CD4-positive, alpha-beta T cell (primary cell): ENCODE measurements around the gene UFL1. TPM values are rescaled to one million over a fixed set of nuclear protein-coding genes. Genes with fewer than 3 reads are reported as not detected.

ENCODE experiments used
- ATAC-seq: fragments of 200-7000 bp; cut with Tn5 transposase; one replicate; pipeline ENCODE4 v1.10.0; 2022; ENCODE audit warnings: mild to moderate bottlenecking; ENCODE audit not compliant: poor library complexity
- CTCF ChIA-PET: fragments of 350-600 bp; sonication (Branson Sonifier 250); formaldehyde crosslinking; loops from one replicate; lab custom pipeline; 2021; ENCODE audit warnings: antibody characterized with exemption, inconsistent platforms; lab: Charles Lee
- POLR2A ChIA-PET: fragments of 350-600 bp; sonication (Branson Sonifier 250); formaldehyde crosslinking; loops from one replicate; lab custom pipeline; 2021; ENCODE audit warnings: antibody characterized with exemption, inconsistent platforms; lab: Charles Lee
- DNase-seq, 14 experiments: peaks; one replicate each; pipeline ENCODE4 v3.0.0-alpha.2; 2013 to 2020; ENCODE audit warnings: mixed read lengths in 2 of 14
- H3K27ac ChIP-seq, 2 donors: one replicate each; pipeline versions ENCODE4 v1.5.1 to v1.7.0; 2013; ENCODE audit warnings: low read length in 2 of 2, low read depth in 1 of 2, mild to moderate bottlenecking in 1 of 2
- H3K27me3 ChIP-seq, 2 experiments: 1 replicate in 1 of 2; 2 replicates in 1 of 2; pipeline versions ENCODE4 v1.6.1 to v1.7.0; 2013; ENCODE audit warnings: low read length in 2 of 2, control low read depth in 1 of 2, mild to moderate bottlenecking in 1 of 2, moderate library complexity in 1 of 2; ENCODE audit not compliant: insufficient read depth in 2 of 2, control insufficient read depth in 1 of 2
- H3K36me3 ChIP-seq: one replicate; pipeline ENCODE4 v1.6.1; 2013; ENCODE audit warnings: low read length, control low read depth; ENCODE audit not compliant: insufficient read depth
- H3K4me1 ChIP-seq: one replicate; pipeline ENCODE4 v1.6.1; 2013; ENCODE audit warnings: low read length, control low read depth; ENCODE audit not compliant: insufficient read depth
- H3K4me3 ChIP-seq: one replicate; pipeline ENCODE4 v1.5.1; 2013; ENCODE audit warnings: mild to moderate bottlenecking, low read length, moderate library complexity
- H3K9me3 ChIP-seq, 2 experiments: 1 replicate in 1 of 2; 2 replicates in 1 of 2; pipeline versions ENCODE4 v1.6.1 to v1.7.0; 2013; ENCODE audit warnings: low read length in 2 of 2, mild to moderate bottlenecking in 2 of 2, control low read depth in 1 of 2, moderate library complexity in 1 of 2; ENCODE audit not compliant: control insufficient read depth in 1 of 2, insufficient read depth in 1 of 2
- H3K27ac Mint-ChIP-seq: one replicate; pipeline ENCODE4 v1.8.0; 2020; ENCODE audit warnings: mixed read lengths
- H3K27me3 Mint-ChIP-seq: one replicate; pipeline ENCODE4 v1.8.0; 2021; ENCODE audit warnings: mixed read lengths
- H3K36me3 Mint-ChIP-seq: one replicate; pipeline ENCODE4 v1.8.0; 2021; ENCODE audit warnings: low read depth, mixed read lengths
- H3K4me1 Mint-ChIP-seq: one replicate; pipeline ENCODE4 v1.8.0; 2021; ENCODE audit warnings: low read depth, mixed read lengths
- H3K4me3 Mint-ChIP-seq: one replicate; pipeline ENCODE4 v1.8.0; 2020; ENCODE audit warnings: mild to moderate bottlenecking, mixed read lengths
- H3K9me3 Mint-ChIP-seq: one replicate; pipeline ENCODE4 v1.8.0; 2020; ENCODE audit warnings: mixed read lengths
- CTCF ChIP-seq: fragments of 200-600 bp; IDR thresholded peaks from one replicate; pipeline ENCODE4 v1.8.0; 2022; ENCODE audit warnings: antibody characterized with exemption, mild to moderate bottlenecking
- intact Hi-C, 2 experiments: fragments of 100-400 bp; cut with DNase I in 1 of 2; cut with micrococcal nuclease in 1 of 2; formaldehyde crosslinking; loops; one replicate each; pipeline versions ENCODE4 v1.15.1 to v1.9.0; 2023 to 2025; cut with DNase I, micrococcal nuclease
- total RNA-seq, 174 experiments: library from RNA in 2 of 174; stranded (reverse) in 2 of 174; gene quantifications; one replicate each; pipeline ENCODE4 v1.2.3 and lab custom pipeline; 2021 to 2026

UFL1 gene
- total RNA-seq, 2 experiments from 2014 or later = 22.1 TPM

DNA sequence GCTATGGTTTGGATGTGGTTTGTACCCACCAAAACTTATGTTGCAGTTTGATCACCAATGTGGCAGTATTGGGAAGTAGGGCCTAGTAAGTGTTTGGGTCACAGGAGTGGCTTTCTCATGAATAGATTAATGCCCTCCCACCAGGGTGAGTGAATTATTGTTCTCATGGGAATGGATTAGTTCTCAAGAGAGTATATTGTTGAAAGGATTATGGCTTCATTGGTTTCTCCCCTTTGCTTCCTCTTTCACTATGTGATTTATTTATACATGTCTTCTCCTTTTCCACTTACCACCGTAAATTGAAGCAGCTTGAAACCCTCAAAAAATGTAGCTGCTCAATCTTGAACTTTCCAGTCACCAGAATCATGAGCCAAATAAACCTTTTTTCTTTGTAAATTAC, 10.8 kb downstream of the UFL1 start:
- no peak for DNase-seq
- Histone ChIP-seq H3K36me3 (peaks cover 70% of the 10 kb centered on the region), H3K4me1 (no peaks in the 10 kb centered on the region), H3K27me3 (no peaks in the 10 kb centered on the region), H3K4me3 (no peak overlapping the region), H3K9me3 (no peaks in the 10 kb centered on the region), H3K27ac (no peak overlapping the region)
- ChIA-PET CTCF (no interaction called here), POLR2A (no interaction called here)
- Mint-ChIP-seq H3K27ac (no peak overlapping the region), H3K4me3 (no peak overlapping the region), H3K36me3 (peaks cover 76% of the 10 kb centered on the region), H3K9me3 (no peaks in the 10 kb centered on the region), H3K27me3 (no peaks in the 10 kb centered on the region), H3K4me1 (peaks cover 50% of the 10 kb centered on the region)
- intact Hi-C loops = no loop called here
- TF ChIP-seq CTCF = no peak
- ATAC-seq = no peak

GRCh38 chr6:96537726-96538125, 16.1 kb downstream of the UFL1 start:
- DNase-seq (no peak), ATAC-seq (no peak)
- peaks cover 9% of the 10 kb centered on the region for H3K4me1 Mint-ChIP-seq
- ChIA-PET CTCF (interaction anchor here (0.5 kb wide), 1 partner anchor 30 kb away, joined by 3 read pairs; no protein-coding TSS in a partner anchor), POLR2A (interaction anchor here (2.0 kb wide), 1 partner anchor 16 kb away, joined by 5 read pairs; the partner anchor contains the start of gene UFL1)
- no peak for TF ChIP-seq CTCF
- H3K27ac Mint-ChIP-seq = no peak overlapping the region
- Histone ChIP-seq H3K27me3 (no peaks in the 10 kb centered on the region), H3K4me3 (no peak overlapping the region), H3K9me3 (no peaks in the 10 kb centered on the region), H3K27ac (no peak overlapping the region), H3K36me3 (peaks cover 53% of the 10 kb centered on the region), H3K4me1 (no peaks in the 10 kb centered on the region)
- peaks cover 66% of the 10 kb centered on the region for H3K36me3 Mint-ChIP-seq
- intact Hi-C loops = no loop called here
- H3K27me3 Mint-ChIP-seq = no peaks in the 10 kb centered on the region
- no peaks in the 10 kb centered on the region for H3K9me3 Mint-ChIP-seq
- H3K4me3 Mint-ChIP-seq = no peak overlapping the region

GRCh38 chr6:96542702-96543101, 21.1 kb downstream of the UFL1 start:
- DNase-seq (peak in 3 of 14 experiments; percentile 25 to 35 (median 28)), ATAC-seq (peak; percentile 44)
- H3K27ac ChIP-seq = no peak overlapping the region
- H3K27me3 ChIP-seq = no peaks in the 10 kb centered on the region
- Mint-ChIP-seq H3K4me1 (no peaks in the 10 kb centered on the region), H3K36me3 (peaks cover 74% of the 10 kb centered on the region), H3K27ac (no peak overlapping the region), H3K9me3 (no peaks in the 10 kb centered on the region), H3K27me3 (no peaks in the 10 kb centered on the region), H3K4me3 (no peak overlapping the region)
- POLR2A ChIA-PET = no interaction called here
- H3K4me3 ChIP-seq = no peak overlapping the region
- no peaks in the 10 kb centered on the region for H3K4me1 ChIP-seq
- TF ChIP-seq CTCF = peak; percentile 36
- no peaks in the 10 kb centered on the region for H3K9me3 ChIP-seq
- CTCF ChIA-PET = no interaction called here
- H3K36me3 ChIP-seq = peaks cover 76% of the 10 kb centered on the region
- intact Hi-C loops = loop anchor here in 1 of 2 experiments (5.0 kb wide), 1 partner anchor 520 kb away; no protein-coding TSS in a partner anchor
